HL-60/S4 treated with retinoic acid at 250 ng/mL for 4 days and 3 days (cell line): ENCODE data around the gene GSE1.

Experiments
- in situ Hi-C: fragments of 300-500 bp; cut with MboI; formaldehyde crosslinking; loops from 2 replicates; pipeline ENCODE4 v1.7.0; 2022; ENCODE audit warnings: low sequenced_read_pairs

GSE1 gene

DNA sequence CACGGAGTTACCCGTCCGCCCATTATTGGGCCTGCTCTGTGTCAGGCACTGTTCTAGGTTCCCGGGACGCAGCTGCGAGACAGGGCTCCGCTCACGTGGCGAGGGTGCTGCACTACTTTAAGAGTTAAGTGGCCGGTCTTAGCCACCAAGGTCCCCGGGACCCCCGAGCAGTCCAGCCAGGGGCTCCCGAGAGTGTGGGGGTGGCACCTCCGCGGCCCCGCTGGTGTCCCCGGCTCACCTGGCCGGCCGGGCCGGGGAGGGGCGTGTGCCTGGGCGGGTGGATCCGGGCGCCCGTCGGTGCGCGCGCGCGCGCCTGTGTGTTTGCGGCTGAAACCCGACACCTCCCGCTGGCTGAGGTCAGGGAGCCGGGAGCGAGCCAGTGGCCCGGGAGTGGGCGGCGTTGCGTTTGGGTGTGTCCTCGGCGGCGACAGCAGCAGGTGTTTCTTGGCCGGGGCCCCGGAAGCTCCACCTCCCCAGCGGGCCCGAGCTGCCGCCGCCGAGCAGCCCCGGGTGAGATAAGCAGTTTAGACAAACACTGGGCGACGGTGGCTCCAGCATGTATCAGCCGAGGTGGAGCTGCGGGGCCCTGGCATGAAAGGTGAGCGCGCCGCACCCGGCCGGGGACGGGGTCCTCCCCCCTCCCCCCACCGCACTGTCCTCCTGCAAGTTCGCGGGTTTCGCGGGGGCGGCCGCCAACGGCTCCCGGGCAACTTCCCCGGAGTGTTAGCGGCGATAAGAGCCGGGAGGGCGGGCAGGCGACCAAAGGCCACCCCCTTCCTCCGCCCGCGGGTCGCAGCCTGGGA is at the start of gene GSE1:
TSS of gene GSE1 (plus strand) at position 522 of the 803 bp plus-strand sequence. CDS start at position 592, 70 bp downstream.
- in situ Hi-C loops = loop anchor here (25.0 kb wide), 1 partner anchor 176 kb away; no protein-coding TSS in a partner anchor

DNA sequence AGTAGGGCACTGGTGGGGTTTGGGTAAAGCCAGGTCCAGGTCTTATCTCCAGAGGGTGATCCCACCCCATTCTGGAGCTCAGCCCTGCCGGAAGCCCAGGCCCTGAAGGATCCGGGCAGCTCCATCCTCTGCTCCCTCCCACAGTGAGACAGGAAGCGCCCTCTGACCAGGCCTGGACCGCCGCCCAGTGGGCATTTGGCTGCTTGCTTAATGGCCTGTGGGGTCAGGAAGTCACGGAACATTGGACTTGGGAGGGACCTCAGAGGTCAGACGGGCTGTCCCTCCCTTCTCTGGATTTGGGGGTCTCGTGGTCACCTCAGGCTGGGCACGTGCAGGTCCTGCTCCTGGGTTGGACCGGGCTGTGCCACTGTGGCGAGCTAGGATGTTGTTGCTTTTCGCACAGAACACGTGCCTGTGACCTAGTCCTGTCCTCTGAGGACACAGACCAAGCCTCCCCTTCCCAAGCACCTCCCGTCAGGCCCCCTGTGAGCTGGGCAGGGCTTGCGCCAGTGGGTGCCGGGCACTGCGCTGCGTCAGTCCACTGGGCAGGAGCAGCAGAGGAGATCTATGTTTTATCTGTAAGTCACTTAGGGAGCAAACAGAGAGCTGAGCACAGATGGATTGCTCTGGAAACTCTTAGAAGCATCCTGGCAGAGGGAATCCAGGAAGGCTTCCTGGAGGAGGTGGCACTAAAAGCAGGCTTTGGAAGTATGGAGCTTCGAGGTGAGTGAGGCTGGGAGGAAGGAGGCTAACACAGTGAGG is 49.4 kb upstream of the GSE1 start:
- in situ Hi-C loops = no loop called here

DNA sequence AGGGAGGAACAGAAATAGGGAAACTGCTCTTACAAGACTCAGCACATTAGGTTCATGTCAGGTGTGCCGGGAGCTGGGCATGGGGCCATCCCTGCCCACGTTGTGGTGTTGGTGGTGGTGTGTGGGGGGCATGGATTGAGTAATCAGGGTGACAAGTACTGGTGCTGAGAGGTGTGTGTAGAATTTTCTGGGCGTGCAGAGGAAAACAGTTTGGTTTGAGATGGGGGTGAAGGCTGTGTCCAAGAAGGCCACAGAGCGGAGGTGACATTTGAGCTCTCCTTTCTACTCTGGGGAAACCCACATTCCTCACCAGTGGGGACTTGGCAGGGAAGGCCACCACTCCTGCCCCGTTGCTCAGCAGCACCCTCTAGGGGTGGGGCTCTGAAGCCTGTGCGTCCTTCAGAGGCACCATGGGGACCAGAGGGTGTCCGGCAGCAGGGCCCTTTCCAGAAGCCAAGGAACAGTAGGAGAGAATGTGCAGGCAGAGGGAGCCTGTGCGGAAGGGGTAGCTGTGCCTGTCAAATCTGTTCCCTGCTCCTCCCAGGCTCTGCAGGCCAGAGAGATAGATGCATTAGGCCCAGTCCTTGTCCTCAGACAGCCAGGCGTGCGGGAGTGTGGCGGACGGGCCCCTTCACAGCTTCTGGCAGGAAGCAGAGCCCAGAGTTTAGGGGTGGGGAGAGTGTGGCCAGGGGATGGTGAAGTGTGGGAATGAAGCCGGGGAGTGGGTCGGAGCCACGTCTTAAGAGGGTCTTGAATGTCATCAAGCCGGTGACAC is 48.7 kb upstream of the GSE1 start:
- in situ Hi-C loops = no loop called here

DNA sequence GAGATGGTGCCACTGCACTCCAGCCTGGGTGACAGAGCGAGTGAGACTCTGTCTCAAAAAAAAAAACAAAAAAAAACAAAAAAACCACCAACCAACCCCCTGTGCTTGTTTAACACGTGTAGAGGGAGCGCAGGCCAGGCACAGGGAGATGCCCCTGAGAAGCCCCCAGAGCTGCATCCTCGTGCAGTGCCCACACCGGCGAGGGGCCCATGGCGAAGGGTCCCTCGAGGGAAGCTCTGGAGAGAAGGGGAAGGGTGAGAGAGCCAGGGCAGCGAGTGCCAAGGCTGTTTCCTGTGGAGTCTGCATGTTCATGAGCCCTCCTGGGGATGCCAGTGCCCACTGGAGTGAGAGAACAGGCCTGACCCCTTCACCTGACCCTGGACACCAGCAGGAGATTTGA is 47.8 kb upstream of the GSE1 start:
- in situ Hi-C loops = no loop called here

DNA sequence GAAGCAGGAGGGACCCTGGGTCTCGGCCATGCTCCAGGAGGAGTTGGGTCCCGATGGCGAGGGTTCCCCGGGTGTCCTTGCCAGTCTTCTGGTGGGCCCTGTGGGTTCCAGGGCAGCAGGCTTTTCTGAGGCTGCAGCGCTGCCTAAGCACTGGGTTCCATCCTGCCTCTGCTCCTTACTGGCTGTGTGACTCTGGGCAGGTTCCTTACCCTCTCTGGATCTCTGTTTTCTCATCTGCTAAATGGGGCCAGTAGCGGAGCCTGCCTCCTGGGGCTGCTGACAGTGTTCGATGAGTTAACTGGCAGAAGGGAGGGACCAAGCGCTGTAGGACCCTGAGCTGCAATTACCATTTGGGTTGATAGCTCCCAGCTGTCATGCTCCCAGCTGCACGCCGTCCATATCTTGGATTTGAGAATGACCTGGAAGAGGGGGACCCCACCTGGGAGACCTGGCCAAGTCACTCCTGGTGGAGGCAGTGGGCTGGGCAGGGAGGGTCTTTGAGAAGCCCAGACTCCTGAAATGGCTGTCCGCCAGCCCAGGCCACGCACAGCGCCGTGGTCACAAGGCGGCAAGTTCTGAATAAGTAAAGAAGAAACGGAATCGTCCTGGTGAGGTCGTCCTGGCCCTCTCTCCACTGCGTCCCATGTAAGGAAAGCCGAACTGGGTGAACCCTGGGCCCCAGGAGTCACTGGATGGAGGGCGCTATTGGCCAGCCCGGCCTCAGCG is 47.2 kb upstream of the GSE1 start:
- in situ Hi-C loops = no loop called here

DNA sequence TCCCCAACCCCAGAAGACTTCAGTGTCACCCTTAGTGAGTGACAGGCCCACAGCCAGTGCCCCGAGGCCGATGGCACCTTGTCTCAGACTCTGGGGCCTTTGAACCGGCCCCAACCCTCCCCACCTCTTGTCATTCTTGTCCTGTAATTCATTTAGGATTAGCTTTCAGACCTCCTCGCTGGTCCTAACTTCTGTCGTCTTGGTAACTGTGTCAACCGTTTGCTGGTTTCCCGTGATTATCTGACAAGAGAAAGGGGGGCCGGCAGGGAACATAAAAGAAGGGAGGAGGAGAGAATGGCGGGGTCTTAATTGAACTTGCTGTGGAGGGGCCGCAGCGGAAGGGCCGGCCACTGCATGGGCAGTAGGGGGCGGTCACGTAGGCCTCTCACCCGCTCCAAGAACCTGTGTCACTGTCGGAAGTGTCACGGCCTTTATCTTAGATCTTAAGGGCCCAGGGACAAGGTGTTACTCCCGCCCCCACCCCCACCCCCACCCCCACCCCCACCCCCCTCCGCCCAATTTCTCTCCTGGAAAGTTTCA is 46.5 kb upstream of the GSE1 start:
- in situ Hi-C loops = no loop called here

DNA sequence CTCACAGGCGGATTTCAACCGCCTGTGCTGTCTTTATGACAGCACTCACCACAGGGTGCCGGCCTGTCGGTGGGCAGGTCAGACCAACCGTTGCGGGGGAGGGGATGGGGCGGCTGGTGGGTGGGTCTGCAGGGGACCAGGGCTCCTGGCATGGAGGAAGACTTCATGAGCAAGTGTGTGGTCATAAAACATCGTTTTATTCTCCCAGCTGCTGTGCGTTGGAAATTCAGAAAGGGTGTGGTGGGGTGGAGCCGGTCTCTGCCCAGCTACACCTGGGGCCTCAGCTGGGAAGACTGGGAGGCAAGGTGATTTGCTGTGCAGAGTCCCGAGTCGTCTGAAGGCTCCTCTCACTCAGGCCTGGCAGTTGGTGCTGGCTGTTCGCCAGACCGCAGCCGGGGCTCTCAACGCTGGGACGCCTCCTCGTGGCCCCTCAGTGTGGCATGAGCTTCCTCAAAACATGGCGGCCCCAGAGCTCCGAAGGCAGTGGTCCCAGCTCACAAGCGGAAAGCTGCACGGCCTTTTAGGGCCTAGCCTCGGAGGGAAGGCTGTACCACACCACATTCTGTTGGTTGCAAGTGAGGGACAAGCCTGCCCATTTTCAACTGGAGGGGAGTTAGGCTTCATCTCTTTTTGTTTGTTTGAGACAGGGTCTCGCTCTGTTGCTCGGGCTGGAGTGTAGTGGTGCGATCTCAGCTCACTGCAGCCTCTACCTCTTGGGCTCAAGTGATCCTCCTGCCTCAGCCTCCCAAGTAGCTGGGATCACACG is 45.8 kb upstream of the GSE1 start:
- in situ Hi-C loops = no loop called here

DNA sequence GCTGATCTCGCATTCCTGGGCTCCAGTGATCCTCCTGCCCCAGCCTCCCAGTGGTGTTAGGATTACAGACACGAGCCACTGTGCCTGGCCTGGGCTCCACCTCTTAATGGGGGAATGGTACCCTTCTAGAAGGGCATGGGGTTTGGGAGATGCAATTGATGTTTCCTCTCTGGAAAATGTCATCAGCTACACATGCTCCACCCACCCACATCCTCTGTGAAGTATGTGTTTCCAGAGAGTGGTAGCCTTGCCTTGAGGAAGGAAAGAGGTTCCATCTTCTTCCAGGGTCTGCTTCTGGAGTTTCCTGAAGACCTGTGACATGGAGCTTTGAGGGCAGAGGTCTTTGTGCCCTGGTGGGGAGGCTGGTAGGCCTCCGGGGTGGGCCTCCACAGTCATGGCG is 45.2 kb upstream of the GSE1 start:
- in situ Hi-C loops = no loop called here

GRCh38 chr16:85568519-85568918 is 44.6 kb upstream of the GSE1 start:
- in situ Hi-C loops = no loop called here

GRCh38 chr16:85569039-85569614 is 44.0 kb upstream of the GSE1 start:
- in situ Hi-C loops = no loop called here

GRCh38 chr16:85569615-85570212 is 43.4 kb upstream of the GSE1 start:
- in situ Hi-C loops = no loop called here

DNA sequence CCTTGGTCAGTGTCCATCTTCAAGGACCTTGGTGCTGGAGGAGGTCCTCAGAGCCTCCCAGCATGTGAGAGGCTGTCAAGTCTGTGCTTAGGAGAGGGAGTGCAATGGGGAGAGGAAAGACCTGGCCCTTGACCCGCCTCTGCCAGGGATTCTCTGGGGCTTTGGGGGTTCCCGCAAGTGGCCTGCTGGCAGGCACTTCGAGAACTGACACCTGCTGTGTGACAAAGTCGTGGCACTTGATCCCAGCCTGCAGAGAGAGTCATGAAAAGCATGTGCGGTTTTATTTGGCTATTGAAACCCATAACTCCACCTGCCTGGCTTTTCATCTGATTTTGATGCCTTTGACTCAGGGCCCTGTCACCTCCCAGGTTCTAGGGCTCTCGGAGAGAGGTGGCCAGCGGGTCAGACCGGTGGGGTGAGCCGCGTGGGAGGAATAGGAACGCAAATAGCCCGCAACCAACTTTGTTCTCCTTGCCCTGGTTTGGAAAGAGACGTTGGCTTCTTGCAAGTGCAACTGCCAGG is 42.8 kb upstream of the GSE1 start:
- in situ Hi-C loops = no loop called here

DNA sequence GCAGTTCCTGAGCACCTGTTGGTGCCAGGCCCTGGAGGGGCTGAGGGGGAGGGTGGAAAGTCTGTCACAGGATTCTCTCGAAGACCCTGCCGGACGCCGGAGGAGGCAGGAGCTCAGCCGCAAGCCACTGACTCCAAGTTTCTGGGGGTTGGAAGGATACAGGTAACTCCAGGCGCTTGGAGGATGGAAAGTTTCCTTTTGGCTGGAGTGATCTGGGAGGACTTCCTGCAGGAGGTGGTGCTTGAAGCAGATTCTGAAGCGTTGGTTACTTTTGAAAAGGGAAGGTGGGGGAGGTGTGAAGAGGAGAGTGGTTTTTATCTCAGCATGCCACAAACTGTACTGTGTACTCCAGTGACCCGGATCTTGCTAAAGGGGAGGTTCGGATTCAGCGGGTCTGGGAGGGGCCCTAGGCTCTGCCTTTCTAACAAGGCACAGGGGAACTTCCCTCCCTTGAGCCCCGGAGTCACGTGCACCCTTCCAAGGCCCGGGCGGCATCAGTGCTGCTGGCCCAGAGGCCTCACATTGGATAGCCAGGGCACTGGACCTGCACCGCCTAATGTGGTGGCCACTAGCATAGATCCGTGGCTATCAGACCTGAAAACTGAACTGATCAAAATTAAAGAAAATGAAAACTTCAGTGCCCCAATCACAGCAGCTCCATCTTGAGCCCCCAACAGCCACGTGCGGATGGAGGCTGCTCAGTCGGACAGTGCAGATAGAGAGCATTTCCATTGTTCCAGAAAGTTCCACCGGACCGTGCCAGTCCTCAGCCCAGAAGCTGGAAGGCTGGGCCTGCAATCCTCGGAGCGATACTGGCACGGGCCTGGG is 42.2 kb upstream of the GSE1 start:
- in situ Hi-C loops = no loop called here

- in situ Hi-C loops = no loop called here
Measured at GRCh38 chr16:85571563-85571812, 41.6 kb upstream of the GSE1 start.

GRCh38 chr16:85571813-85572619 is 41.1 kb upstream of the GSE1 start:
- in situ Hi-C loops = no loop called here

DNA sequence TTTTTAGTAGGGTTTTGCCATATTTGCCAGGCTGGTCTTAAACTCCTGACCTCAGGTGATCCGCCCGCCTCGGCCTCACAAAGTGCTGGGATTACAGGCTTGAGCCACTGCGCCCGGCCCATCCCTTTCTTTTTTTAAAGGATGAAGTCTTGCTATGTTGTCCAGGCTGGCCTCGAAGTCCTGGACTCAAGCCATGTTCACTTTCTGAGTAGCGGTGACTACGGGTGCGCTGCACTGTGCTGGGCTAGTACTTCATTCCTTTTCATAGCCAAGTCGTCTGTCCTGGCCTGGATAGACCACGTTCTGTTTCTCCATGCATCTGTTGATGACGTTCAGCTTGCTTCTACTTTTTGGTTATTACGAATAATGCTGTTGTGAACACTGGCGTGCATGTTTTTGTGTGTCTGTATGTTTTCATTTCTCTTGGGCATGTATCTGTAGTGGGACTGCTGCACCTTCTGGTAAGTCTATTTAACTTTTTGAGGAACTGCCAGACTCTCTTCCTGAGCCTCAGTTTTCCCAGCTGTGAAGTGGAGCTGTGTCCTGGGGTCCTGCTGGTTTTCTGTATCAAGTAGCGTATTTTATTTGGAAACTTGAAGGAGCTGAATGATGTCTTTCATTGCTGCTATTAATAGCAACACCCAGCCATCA is 40.0 kb upstream of the GSE1 start:
- in situ Hi-C loops = no loop called here
